ENCODE measurements around the gene VAMP2.

The VAMP2 gene

GRCh38 chr17:8120520-8121406 is 42.0 kb downstream of the VAMP2 start:
- H3K4me1 Mint-ChIP-seq: peaks cover 41% of the 10 kb centered on the region
- H3K4me3 Mint-ChIP-seq: peak overlapping the region; percentile 98
- TF ChIP-seq CTCF (IDR thresholded peaks at IDR 0.05): no peak
- no peaks in the 10 kb centered on the region for H3K36me3 Mint-ChIP-seq (ENCODE audit: low read depth)
- DNase-seq: peak; percentile 78
- H3K27ac Mint-ChIP-seq: peak overlapping the region; percentile 86
- no peaks in the 10 kb centered on the region for H3K9me3 Mint-ChIP-seq
- H3K27me3 Mint-ChIP-seq (ENCODE audit: low read depth, poor library complexity): peaks cover 76% of the 10 kb centered on the region

DNA sequence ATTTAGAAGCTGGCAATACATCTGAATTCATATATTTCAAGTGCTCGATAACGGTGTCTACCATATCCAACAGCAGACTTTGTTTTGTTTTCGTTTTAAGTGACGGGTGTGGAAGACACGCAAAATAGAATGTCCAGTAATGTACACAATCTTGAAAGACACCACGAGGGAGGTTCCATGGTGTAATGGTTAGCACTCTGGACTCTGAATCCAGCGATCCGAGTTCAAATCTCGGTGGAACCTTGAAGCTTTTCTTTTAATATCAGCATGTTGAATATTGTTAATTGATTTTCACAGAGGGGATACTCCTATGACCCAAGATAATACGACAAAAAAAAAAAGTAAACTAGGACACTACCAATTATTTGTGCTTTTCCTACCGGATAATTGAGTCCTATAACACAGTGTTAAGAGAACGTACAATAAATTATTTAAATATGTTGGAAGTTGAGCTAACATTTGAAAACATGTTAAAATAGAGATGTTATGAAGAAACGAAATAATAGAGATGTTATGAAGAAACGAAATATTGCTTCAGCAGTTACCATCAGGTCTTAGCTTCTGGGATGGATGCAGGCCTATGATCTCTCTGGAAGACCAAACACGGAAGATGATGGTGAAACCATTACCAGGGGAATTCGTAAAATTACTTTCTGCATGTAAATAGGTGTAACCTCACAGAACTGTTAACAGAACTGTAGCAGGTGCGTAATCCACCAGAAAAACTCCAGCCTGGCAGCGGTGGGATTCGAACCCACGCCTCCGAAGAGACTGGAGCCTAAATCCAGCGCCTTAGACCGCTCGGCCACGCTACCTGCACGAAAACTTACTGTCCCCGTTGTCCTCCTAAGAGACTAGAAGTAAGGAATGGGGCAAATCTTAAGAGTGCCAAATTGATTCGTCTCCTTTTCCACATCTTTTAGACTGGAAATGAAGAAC is 42.9 kb downstream of the VAMP2 start:
- Mint-ChIP-seq H3K36me3 (ENCODE audit: low read depth) (no peaks in the 10 kb centered on the region), H3K4me3 (peak overlapping the region; percentile 98), H3K4me1 (peaks cover 43% of the 10 kb centered on the region), H3K27me3 (ENCODE audit: low read depth, poor library complexity) (peaks cover 78% of the 10 kb centered on the region), H3K27ac (peak overlapping the region; percentile 86), H3K9me3 (no peaks in the 10 kb centered on the region)
- DNase-seq: peak; percentile 90
- no peak for TF ChIP-seq CTCF (IDR thresholded peaks at IDR 0.05)

DNA sequence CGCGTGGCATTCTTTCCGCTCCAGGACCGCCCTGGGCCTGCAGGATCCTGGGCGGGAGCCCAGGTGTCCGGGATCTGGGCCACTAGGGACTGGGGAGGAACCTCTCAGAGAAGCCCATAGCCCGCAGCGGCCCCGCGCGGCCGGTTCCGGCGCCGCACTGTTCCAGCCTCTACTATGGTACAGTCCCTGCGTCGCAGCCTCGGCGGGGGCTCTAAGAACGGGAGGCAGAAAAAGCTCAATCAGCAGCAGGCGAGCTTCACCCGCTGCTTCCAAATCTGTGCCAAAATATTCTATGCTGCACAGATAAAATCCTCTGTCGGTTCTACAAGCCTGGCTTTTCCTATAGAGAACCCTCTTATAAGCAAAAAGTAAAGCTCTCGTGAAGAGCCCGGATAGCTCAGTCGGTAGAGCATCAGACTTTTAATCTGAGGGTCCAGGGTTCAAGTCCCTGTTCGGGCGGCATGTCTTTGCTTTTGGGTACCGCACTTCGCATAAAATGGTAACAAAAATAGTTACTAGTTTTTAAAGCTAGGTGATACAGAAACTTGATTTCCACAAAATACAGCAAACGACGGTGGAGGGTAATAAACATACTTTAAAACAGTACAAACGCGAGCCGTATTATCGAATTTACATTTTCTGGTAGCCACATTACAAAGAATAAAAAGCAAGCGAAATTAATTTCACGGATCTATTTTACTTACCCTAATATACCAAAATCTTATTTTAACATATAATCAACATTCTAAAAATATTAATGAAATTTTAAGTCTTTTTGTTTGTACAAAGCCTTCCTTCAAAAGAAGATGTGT is 43.8 kb downstream of the VAMP2 start:
- peak; percentile 84 for TF ChIP-seq CTCF (IDR thresholded peaks at IDR 0.05)
- H3K27me3 Mint-ChIP-seq (ENCODE audit: low read depth, poor library complexity): peaks cover 79% of the 10 kb centered on the region
- DNase-seq: peak; percentile 88
- H3K27ac Mint-ChIP-seq: peak overlapping the region; percentile 89
- peak overlapping the region; percentile 98 for H3K4me3 Mint-ChIP-seq
- H3K9me3 Mint-ChIP-seq: no peaks in the 10 kb centered on the region
- peaks cover 38% of the 10 kb centered on the region for H3K4me1 Mint-ChIP-seq
- no peaks in the 10 kb centered on the region for H3K36me3 Mint-ChIP-seq (ENCODE audit: low read depth)

DNA sequence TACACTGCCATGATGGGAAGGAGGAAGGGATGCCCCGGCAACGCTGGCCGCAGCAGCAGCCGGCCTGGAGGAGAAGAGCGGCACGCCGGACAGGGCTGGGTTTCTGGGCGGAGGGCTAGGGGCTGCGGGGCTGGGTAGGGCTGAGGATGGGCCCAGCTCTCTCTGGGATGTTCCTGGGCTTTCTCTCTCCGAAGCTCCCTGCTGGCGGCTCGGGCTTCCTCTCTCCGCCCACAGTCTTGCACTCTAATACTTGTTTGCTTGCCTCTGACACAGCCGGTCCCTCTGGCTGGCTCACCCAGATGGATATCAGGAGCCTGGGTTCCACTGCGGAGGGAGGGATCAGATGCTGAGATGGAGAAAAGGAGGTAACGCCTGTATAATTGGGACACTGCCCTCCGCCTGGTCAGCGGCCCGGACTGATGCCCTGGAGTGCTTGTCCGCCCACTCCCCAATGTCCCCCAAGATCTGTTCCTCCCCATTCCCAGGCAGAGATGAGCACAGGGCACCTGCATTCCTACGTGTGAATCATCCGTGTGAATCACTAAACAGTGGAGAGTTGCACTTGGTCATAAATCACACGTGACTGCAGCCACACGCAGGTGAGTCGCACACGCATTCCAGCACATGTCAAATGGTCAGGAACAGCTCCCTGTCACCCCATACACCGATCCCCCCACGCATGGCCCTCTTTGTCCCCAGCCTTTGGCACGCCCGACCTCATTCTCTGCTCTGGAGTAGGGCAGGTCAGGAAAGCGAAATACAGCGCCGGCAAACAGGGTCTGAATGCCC is 44.6 kb downstream of the VAMP2 start, which contains the start of gene ALOXE3:
Gene ALOXE3 (minus strand): TSS at position 535 of the 789 bp plus-strand sequence. CDS start 524 bp downstream, at position 11.
- peaks cover 81% of the 10 kb centered on the region for H3K27me3 Mint-ChIP-seq (ENCODE audit: low read depth, poor library complexity)

More for the DNA sequence above, 44.6 kb downstream of the VAMP2 start, which contains the start of gene ALOXE3:
- TF ChIP-seq CTCF (IDR thresholded peaks at IDR 0.05): no peak
- peaks cover 30% of the 10 kb centered on the region for H3K4me1 Mint-ChIP-seq
- DNase-seq: peak; percentile 43
- peak within 1 kb of the TSS; percentile 98 for H3K4me3 Mint-ChIP-seq
- no peaks in the 10 kb centered on the region for H3K9me3 Mint-ChIP-seq
- H3K27ac Mint-ChIP-seq: peak within 1 kb of the TSS; percentile 89
- H3K36me3 Mint-ChIP-seq (ENCODE audit: low read depth): no peaks in the 10 kb centered on the region
